Heart left ventricle (tissue), 13 donors: Measurements from ENCODE around the gene FTO.

ENCODE experiments used
- POLR2A ChIP-seq, 2 donors: fragments of 450-650 bp; IDR thresholded peaks; one replicate each; pipeline ENCODE4 v1.6.1; 2017; ENCODE audit warnings: antibody characterized with exemption in 2 of 2, mild to moderate bottlenecking in 2 of 2, moderate library complexity in 2 of 2
- TF ChIP-seq, protein P1 (sequence below), 12 donors: fragments of 200-600 bp; sonication (generic) in 4 of 12; IDR thresholded peaks; one replicate each; pipeline versions ENCODE4 v1.5.0 to v1.8.0; 2018 to 2022; ENCODE audit warnings: antibody characterized with exemption in 12 of 12, mild to moderate bottlenecking in 5 of 12
- donor health status: ischemic (EF 13 %, LVEDD 7.1; RV severe dilation, severe dysfunction).
- donor health status: DM: no; HTN: yes; CAD: no.
- donor health status: DM: no; HTN: no; CAD: no.
- donor health status: ischemic (EF 25% LVEDD 6.9; RV normal size, moderate dysfunction).
- donor health status: ischemic (EF 25% LVEDD 5.7; RV mildly dilated, moderate dysfunction).
- donor health status: ischemic (EF 35%, LVEDD 5.7; RV mildly dilated, moderate dysfunction).
- donor health status: nonischemic (EF 11% LVEDD 7.7; RV severe dilation, severe dysfunction).
- donor health status: DM: yes; HTN: yes; CAD: no.
- donor health status: PGD.
- donor health status: ischemic (EF 29% LVEDD 5.4; RV normal size, mild dysfunction).
- donor health status: nonischemic (EF 23%, LVEDD 6.1; RV moderate dilation, normal function).

DNA sequence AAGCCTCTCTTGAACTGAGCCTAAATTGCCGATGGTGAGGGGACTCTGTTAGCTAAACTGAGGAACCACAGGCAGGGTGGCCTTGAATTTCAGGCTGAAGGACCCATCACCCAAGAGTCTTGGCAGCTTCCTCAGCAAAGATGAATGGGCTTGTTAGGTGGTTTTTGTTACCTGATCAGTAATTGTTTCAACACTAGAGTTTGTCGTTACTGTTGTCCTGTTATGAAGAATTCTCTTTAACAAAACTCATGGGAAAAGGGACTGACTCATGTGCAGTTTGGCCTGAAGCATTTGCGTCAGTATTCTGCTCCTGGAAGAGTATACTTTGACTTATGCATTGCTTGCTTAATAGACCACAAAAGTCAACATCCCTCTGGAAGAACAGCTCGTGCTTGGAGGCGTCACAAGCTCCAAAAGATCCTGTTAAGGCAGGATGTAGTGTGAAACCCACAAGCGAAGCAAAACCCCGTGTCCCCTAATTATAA, 376.6 kb downstream of the FTO start:
- TF ChIP-seq, protein P1, sequence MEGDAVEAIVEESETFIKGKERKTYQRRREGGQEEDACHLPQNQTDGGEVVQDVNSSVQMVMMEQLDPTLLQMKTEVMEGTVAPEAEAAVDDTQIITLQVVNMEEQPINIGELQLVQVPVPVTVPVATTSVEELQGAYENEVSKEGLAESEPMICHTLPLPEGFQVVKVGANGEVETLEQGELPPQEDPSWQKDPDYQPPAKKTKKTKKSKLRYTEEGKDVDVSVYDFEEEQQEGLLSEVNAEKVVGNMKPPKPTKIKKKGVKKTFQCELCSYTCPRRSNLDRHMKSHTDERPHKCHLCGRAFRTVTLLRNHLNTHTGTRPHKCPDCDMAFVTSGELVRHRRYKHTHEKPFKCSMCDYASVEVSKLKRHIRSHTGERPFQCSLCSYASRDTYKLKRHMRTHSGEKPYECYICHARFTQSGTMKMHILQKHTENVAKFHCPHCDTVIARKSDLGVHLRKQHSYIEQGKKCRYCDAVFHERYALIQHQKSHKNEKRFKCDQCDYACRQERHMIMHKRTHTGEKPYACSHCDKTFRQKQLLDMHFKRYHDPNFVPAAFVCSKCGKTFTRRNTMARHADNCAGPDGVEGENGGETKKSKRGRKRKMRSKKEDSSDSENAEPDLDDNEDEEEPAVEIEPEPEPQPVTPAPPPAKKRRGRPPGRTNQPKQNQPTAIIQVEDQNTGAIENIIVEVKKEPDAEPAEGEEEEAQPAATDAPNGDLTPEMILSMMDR (IDR thresholded peaks at IDR 0.05) = no peak
- no peak for TF ChIP-seq POLR2A (IDR thresholded peaks at IDR 0.05)
